WI38 (cell line): Measurements from ENCODE around the gene ADGRD2.

Experiments used
- H3K4me3 ChIP-seq: 2 replicates; pipeline ENCODE4 v1.5.1; 2011; ENCODE audit warnings: low read depth, mild to moderate bottlenecking, control low read depth, low read length
- TF ChIP-seq, protein P1 (sequence below): IDR thresholded peaks from 2 replicates; pipeline ENCODE4 v1.5.1; 2012; ENCODE audit warnings: low read depth, mild to moderate bottlenecking, control low read depth, low read length

ADGRD2 gene

DNA sequence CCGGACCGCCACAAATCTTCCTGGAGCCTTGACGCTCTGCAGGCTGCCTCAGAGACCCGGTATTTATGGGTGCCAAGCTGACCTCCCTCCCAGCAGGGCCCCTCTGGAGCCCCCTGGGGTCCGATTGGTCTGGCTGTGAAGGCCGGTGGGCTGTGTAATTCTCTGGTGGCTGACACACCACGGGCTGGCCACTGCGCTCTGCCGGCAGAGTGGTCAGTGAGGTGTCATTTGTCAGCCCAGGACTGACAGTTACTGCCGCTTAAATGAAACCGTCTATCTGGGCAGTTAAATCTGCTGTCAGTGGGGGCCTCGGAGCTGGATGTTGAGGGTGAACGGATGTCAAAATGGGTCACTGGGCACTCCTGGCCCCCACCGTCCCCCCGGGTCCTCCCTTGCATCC, 46.2 kb downstream of the ADGRD2 start:
- TF ChIP-seq, protein P1, sequence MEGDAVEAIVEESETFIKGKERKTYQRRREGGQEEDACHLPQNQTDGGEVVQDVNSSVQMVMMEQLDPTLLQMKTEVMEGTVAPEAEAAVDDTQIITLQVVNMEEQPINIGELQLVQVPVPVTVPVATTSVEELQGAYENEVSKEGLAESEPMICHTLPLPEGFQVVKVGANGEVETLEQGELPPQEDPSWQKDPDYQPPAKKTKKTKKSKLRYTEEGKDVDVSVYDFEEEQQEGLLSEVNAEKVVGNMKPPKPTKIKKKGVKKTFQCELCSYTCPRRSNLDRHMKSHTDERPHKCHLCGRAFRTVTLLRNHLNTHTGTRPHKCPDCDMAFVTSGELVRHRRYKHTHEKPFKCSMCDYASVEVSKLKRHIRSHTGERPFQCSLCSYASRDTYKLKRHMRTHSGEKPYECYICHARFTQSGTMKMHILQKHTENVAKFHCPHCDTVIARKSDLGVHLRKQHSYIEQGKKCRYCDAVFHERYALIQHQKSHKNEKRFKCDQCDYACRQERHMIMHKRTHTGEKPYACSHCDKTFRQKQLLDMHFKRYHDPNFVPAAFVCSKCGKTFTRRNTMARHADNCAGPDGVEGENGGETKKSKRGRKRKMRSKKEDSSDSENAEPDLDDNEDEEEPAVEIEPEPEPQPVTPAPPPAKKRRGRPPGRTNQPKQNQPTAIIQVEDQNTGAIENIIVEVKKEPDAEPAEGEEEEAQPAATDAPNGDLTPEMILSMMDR, result no peak

DNA sequence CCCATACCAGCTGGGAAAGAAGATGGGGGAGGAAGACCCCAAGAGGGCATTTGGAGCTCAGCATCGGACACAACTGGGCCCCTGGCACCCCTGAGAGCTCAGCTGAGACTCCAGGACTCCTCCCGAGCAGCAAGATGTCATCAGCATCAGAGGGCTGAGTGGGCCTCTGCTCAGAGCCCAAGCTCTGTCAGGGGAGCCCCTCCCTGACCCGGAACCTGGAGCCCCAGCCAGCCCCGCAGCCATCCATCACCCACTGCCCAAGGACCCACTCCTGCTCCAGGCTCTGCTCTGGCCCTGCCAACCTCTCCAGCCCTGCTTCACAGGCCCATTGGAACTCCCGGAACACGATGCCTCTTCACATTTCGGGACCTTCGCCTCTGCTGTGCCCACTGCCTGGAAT, 47.2 kb downstream of the ADGRD2 start:
- TF ChIP-seq, protein P1, result no peak
- no peak overlapping the region for H3K4me3 ChIP-seq

More for the DNA sequence above, 46.2 kb downstream of the ADGRD2 start:
- no peak overlapping the region for H3K4me3 ChIP-seq

DNA sequence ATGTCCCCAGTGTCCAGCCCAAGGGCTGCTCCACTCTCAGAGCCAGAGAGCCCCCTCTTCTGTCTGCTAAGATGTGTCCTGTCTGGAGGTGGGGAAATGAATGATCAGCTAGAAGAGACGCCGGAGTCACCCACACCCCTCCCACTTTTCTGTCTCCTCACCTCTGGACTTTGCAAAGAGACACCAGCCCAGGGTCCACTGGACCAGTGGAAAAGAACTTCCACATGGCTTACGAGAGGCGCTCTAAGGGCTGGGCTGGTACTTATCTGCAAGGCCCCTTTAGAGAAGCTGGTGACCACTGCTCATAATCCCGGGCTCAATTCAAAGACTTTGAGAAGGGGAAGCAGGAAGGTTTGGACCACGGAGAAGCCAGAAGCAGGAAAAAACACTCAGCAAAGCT, 47.8 kb downstream of the ADGRD2 start:
- TF ChIP-seq, protein P1, result no peak

DNA sequence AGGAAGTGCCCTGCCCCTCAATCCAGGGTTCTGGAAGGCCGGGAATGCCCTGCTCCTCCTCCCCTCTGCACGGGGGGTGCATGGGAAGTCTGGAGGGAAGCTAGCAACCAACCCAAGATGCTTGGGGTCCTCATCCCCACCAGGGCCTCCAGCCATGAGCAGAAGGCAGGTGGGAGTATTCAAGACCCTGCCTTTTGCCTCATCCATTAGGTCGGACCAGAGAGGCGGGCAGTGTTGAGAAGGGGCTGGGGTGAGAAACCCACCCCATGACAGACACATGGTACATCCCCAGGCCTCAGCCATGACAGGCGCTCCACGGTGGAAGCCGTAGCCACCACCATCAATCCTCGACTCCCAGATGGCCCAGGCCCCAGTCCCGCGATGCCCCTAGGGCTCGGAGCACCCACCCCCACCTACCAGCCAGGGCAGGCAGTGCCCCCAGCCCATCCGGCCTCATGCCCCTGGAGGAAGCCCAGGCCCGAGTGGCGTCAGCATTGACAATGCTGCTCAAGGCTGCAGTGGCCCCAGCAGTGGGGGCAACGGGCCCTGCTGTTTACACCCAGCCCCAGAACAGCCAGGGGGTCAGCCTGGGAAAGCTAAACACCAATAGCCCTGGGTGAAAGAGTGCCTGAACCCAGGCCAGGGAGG, 48.4 kb downstream of the ADGRD2 start:
- H3K4me3 ChIP-seq, result no peak overlapping the region
- TF ChIP-seq, protein P1, result no peak

More for the DNA sequence above, 47.8 kb downstream of the ADGRD2 start:
- H3K4me3 ChIP-seq, result no peak overlapping the region

DNA sequence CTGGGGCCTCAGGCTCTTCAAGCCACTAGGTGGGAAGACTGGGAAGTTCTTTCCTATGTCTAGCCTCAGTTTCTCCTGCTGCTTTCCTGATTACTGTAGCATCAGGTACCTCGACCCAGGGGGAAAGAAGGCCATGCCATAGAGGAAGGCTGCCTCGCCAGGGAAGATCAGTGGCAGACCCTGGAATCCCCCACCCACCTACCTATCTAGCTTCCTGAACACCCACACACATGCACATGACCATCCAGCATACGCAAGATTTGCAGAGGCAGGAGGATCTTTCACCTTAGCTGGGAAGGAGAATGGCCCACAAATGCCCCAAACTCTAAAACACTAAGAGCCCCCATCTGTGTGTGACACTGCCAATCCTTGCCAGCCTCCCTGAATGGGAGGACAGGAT, 49.0 kb downstream of the ADGRD2 start:
- TF ChIP-seq, protein P1, result no peak
- no peak overlapping the region for H3K4me3 ChIP-seq

DNA sequence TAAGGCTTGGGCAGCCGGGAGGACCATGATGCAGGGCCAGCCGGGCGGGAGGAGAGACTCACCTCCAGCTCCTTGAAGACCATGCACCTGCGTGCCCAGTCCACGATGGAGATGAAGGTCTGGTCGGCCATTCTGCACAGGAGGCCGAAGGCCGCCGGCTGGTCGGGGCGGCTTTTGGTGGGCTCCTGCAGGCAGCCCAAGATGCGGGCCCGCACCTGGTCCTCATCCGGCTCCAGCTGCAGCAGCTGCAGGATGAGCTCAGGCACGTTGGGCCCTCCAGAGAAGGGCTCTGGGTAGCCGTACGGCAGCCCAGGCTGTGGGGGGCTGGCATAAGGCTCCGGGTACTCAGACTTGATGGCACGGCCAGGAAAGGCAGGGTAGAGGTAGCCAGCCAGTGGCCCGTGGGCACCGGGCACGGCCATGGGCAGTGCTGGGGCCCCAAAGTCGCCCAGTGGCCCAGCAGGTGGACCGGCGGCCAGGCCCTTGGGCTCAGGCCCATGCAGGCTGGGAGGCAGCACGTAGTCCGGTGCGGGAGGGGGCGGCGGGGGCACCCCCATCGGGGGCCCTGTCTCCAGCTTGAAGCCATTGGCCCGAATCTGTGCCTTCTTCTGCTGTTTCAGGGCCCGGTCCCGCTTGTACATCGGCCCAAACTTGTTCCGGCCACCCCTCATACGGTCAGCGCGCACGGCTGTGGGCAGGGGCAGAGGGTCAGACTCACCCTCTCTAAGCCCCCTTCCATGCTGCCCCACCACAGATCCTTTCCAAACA, 50.0 kb downstream of the ADGRD2 start:
- TF ChIP-seq, protein P1, result no peak
- no peak overlapping the region for H3K4me3 ChIP-seq
